ENCODE measurements around the gene PRKCQ. TPM values are rescaled to one million over a fixed set of nuclear protein-coding genes. Genes with fewer than 3 reads are reported as not detected.

The PRKCQ gene
- total RNA-seq, 1 experiment from 2014 or later = 12.1 TPM

- Histone ChIP-seq H4K20me1 (ENCODE audit: control insufficient read depth, insufficient read depth, insufficient read length) (no peaks in the 10 kb centered on the region), H4K5ac (ENCODE audit: insufficient read length, low read depth, low read length) (no peak overlapping the region), H2BK20ac (ENCODE audit: low read depth, low read length, poor library complexity, severe bottlenecking) (no peak overlapping the region), H3K4me1 (ENCODE audit: insufficient read depth, low read length) (no peaks in the 10 kb centered on the region), H2BK12ac (ENCODE audit: insufficient read length, low read depth, low read length) (no peak overlapping the region), H3K14ac (ENCODE audit: insufficient read depth, low read length) (no peak overlapping the region), H3K27me3 (ENCODE audit: insufficient read depth, low read length) (no peaks in the 10 kb centered on the region), H3K79me2 (ENCODE audit: insufficient read depth, low read length) (no peaks in the 10 kb centered on the region), H3K4me2 (ENCODE audit: insufficient read depth, insufficient read length, low read length) (no peak overlapping the region), H2BK120ac (ENCODE audit: low read depth, low read length, poor library complexity, severe bottlenecking) (no peak overlapping the region), H3K18ac (ENCODE audit: insufficient read length, low read depth, low read length) (no peak overlapping the region), H4K8ac (replicated peaks; ENCODE audit: insufficient read length, low read depth, low read length) (no peak overlapping the region), H3K27ac (ENCODE audit: insufficient read length, low read depth, low read length) (no peak overlapping the region), H3K23ac (ENCODE audit: insufficient read length, low read depth, low read length) (no peak overlapping the region), H2BK5ac (ENCODE audit: insufficient read length, low read length) (no peak overlapping the region), H2AK5ac (ENCODE audit: insufficient read length, low read length) (no peak overlapping the region), H2AFZ (ENCODE audit: low read length) (no peak overlapping the region), H4K91ac (ENCODE audit: insufficient read length, low read depth, low read length) (no peak overlapping the region), H3K9me3 (ENCODE audit: control insufficient read depth, low read depth, low read length) (peaks cover 8% of the 10 kb centered on the region), H3K56ac (ENCODE audit: insufficient read length, low read depth, low read length) (no peak overlapping the region), H3T11ph (ENCODE audit: low read length) (no peak overlapping the region), H2BK15ac (ENCODE audit: low read depth, low read length) (no peak overlapping the region), H3K23me2 (ENCODE audit: insufficient read length, low read depth, low read length, poor library complexity, severe bottlenecking) (no peaks in the 10 kb centered on the region), H3K79me1 (ENCODE audit: insufficient read depth, low read depth, low read length, poor library complexity, severe bottlenecking) (no peaks in the 10 kb centered on the region), H3K4ac (ENCODE audit: low read depth, low read length) (no peak overlapping the region), H3K9ac (ENCODE audit: extremely low read depth, insufficient read length, low read length) (no peak overlapping the region)
- no peak overlapping the region for H3K4me3 Mint-ChIP-seq
- DNase-seq = no peak
- TF ChIP-seq CTCF (conservative IDR thresholded peaks at IDR 0.05) = no peak
- H3K27me3 Mint-ChIP-seq (ENCODE audit: low read depth) = no peaks in the 10 kb centered on the region
- H3K4me1 Mint-ChIP-seq = peaks cover 4 to 10% of the 10 kb centered on the region in 2 experiments
- no CpG with 5 or more reads among the region's 6 CpGs for WGBS (ENCODE audit: extremely low coverage, insufficient read length, low lambda C conversion rate)
- H3K36me3 Mint-ChIP-seq (ENCODE audit: insufficient read depth in 1 of 3, low read depth in 3 of 3) = peaks cover 18 to 44% (median 24%) of the 10 kb centered on the region in 3 experiments
- H3K27ac Mint-ChIP-seq = no peak overlapping the region
- H3K9me3 Mint-ChIP-seq = peaks cover 4 to 17% of the 10 kb centered on the region in 2 experiments; a peak in 4 of 5 replicates
Measured at GRCh38 chr10:6511347-6511746, 68.7 kb downstream of the PRKCQ start.
